Dendritic cell treated with granulocyte-macrophage colony-stimulating factor and Interleukin-4, amounts not matched to agents 40 ng/mL and 50 ng/mL, for 4 days (primary cell): ENCODE data around the gene SETBP1.

Experiments used
- H3K27ac Mint-ChIP-seq: one replicate; pipeline ENCODE4 v1.8.0; 2022; ENCODE audit warnings: mild to moderate bottlenecking, mixed read lengths
- H3K27me3 Mint-ChIP-seq: one replicate; pipeline ENCODE4 v1.8.0; 2022; ENCODE audit warnings: mild to moderate bottlenecking, mixed read lengths
- H3K36me3 Mint-ChIP-seq: one replicate; pipeline ENCODE4 v1.8.0; 2022; ENCODE audit warnings: low read depth, mixed read lengths
- H3K4me1 Mint-ChIP-seq: one replicate; pipeline ENCODE4 v1.8.0; 2022; ENCODE audit warnings: low read depth, mixed read lengths
- H3K4me3 Mint-ChIP-seq: one replicate; pipeline ENCODE4 v1.8.0; 2022; ENCODE audit warnings: mild to moderate bottlenecking, moderate library complexity, mixed read lengths
- H3K9me3 Mint-ChIP-seq: one replicate; pipeline ENCODE4 v1.8.0; 2022; ENCODE audit warnings: mixed read lengths
- intact Hi-C: fragments of 100-400 bp; cut with micrococcal nuclease; formaldehyde crosslinking; loops from one replicate; pipeline ENCODE4 v1.15.0; 2022

SETBP1 gene

DNA sequence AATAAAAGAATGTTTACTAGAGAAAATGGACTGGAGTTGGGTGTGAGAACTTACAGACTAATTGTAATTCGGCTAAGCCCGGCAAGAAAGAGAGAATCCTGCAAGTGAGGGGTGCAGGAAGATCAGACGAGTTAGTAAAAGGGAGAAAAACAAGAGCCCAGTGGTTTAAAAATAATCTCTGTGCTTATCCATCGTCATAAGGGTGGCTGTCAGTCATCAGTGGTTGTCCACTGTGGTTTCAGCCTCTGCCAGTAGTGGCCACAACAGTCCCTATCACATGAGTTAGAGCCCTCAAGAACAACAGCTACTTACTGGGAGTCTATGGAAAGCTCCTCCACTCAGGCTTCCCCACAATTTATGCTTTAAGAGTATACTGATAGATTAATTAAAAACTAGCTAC lies 239.8 kb downstream of the SETBP1 start:
- peaks cover 4% of the 10 kb centered on the region for H3K27me3 Mint-ChIP-seq
- no peak overlapping the region for H3K27ac Mint-ChIP-seq
- no peak overlapping the region for H3K4me3 Mint-ChIP-seq
- no peaks in the 10 kb centered on the region for H3K9me3 Mint-ChIP-seq
- intact Hi-C loops, result no loop called here
- no peaks in the 10 kb centered on the region for H3K36me3 Mint-ChIP-seq
- H3K4me1 Mint-ChIP-seq, result no peaks in the 10 kb centered on the region

- H3K4me3 Mint-ChIP-seq, result no peak overlapping the region
- no peak overlapping the region for H3K27ac Mint-ChIP-seq
- H3K9me3 Mint-ChIP-seq, result no peaks in the 10 kb centered on the region
- H3K27me3 Mint-ChIP-seq, result peaks cover 4% of the 10 kb centered on the region
- no peaks in the 10 kb centered on the region for H3K36me3 Mint-ChIP-seq
- H3K4me1 Mint-ChIP-seq, result no peaks in the 10 kb centered on the region
- intact Hi-C loops, result no loop called here
Observed at GRCh38 chr18:44921974-44922373, 241.3 kb downstream of the SETBP1 start.

DNA sequence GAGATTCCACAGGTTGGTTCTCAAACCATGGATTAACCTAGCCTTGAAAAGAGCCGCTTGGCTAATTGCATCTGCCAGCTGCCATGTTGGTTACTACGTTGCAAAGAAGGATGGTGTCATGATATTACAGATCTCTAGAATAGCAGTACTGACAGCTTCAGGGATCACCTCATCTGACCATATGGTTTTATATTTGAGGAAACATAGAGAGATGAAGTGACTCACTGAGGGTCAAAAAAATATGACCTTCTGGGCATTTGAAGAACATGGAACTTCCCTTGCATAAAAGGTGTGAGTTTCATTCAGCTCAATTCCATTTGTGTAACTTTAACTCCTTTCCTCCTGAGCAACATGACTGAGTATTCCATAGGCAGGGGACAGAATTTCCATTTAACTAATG lies 242.3 kb downstream of the SETBP1 start:
- intact Hi-C loops, result no loop called here
- Mint-ChIP-seq H3K4me1 (no peaks in the 10 kb centered on the region), H3K36me3 (no peaks in the 10 kb centered on the region), H3K4me3 (no peak overlapping the region), H3K27me3 (peaks cover 2% of the 10 kb centered on the region), H3K9me3 (no peaks in the 10 kb centered on the region), H3K27ac (no peak overlapping the region)

- Mint-ChIP-seq H3K36me3 (no peaks in the 10 kb centered on the region), H3K4me3 (no peak overlapping the region), H3K27ac (no peak overlapping the region), H3K27me3 (peaks cover 2% of the 10 kb centered on the region), H3K4me1 (no peaks in the 10 kb centered on the region), H3K9me3 (no peaks in the 10 kb centered on the region)
- intact Hi-C loops, result no loop called here
Observed at GRCh38 chr18:44924785-44925499, 244.3 kb downstream of the SETBP1 start.

- H3K27me3 Mint-ChIP-seq, result peaks cover 2% of the 10 kb centered on the region
- H3K4me3 Mint-ChIP-seq, result no peak overlapping the region
- intact Hi-C loops, result no loop called here
- H3K4me1 Mint-ChIP-seq, result no peaks in the 10 kb centered on the region
- peaks cover 19% of the 10 kb centered on the region for H3K9me3 Mint-ChIP-seq
- no peaks in the 10 kb centered on the region for H3K36me3 Mint-ChIP-seq
- no peak overlapping the region for H3K27ac Mint-ChIP-seq
Observed at GRCh38 chr18:44927127-44927849, 246.6 kb downstream of the SETBP1 start.

GRCh38 chr18:44934901-44935300 lies 254.2 kb downstream of the SETBP1 start:
- peaks cover 5% of the 10 kb centered on the region for H3K27me3 Mint-ChIP-seq
- no peaks in the 10 kb centered on the region for H3K36me3 Mint-ChIP-seq
- H3K4me3 Mint-ChIP-seq, result no peak overlapping the region
- intact Hi-C loops, result no loop called here
- H3K27ac Mint-ChIP-seq, result no peak overlapping the region
- peaks cover 35% of the 10 kb centered on the region for H3K9me3 Mint-ChIP-seq
- H3K4me1 Mint-ChIP-seq, result no peaks in the 10 kb centered on the region

GRCh38 chr18:44935455-44935854 lies 254.8 kb downstream of the SETBP1 start:
- Mint-ChIP-seq H3K4me1 (no peaks in the 10 kb centered on the region), H3K27ac (no peak overlapping the region), H3K27me3 (peaks cover 5% of the 10 kb centered on the region), H3K36me3 (no peaks in the 10 kb centered on the region), H3K9me3 (peaks cover 35% of the 10 kb centered on the region), H3K4me3 (no peak overlapping the region)
- intact Hi-C loops, result no loop called here

DNA sequence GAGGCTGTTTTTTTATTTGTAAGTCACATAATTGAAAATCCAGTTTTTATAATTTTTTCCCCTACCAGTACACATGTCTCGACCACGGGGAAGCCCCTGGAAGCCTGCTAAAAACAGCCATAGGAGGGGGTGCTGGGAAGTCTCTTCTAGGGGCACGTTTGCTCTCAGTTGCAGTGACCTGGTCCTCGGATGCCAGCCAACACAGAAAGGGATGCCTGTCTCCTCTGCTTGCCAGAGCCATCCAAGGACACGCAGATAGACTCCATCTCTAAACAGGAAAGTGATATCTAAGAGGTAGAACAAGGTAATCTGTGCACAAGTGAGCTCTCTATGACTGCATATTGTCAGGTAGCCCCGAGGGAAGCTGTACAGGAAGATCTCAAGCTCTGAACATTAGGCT lies 255.8 kb downstream of the SETBP1 start:
- no peak overlapping the region for H3K27ac Mint-ChIP-seq
- H3K9me3 Mint-ChIP-seq, result peaks cover 25% of the 10 kb centered on the region
- intact Hi-C loops, result no loop called here
- H3K27me3 Mint-ChIP-seq, result peaks cover 5% of the 10 kb centered on the region
- peaks cover 5% of the 10 kb centered on the region for H3K4me1 Mint-ChIP-seq
- H3K36me3 Mint-ChIP-seq, result no peaks in the 10 kb centered on the region
- no peak overlapping the region for H3K4me3 Mint-ChIP-seq

- H3K27ac Mint-ChIP-seq, result no peak overlapping the region
- peaks cover 8% of the 10 kb centered on the region for H3K9me3 Mint-ChIP-seq
- intact Hi-C loops, result no loop called here
- no peaks in the 10 kb centered on the region for H3K36me3 Mint-ChIP-seq
- no peak overlapping the region for H3K4me3 Mint-ChIP-seq
- peaks cover 6% of the 10 kb centered on the region for H3K4me1 Mint-ChIP-seq
- peaks cover 5% of the 10 kb centered on the region for H3K27me3 Mint-ChIP-seq
Observed at GRCh38 chr18:44937960-44938719, 257.5 kb downstream of the SETBP1 start.

DNA sequence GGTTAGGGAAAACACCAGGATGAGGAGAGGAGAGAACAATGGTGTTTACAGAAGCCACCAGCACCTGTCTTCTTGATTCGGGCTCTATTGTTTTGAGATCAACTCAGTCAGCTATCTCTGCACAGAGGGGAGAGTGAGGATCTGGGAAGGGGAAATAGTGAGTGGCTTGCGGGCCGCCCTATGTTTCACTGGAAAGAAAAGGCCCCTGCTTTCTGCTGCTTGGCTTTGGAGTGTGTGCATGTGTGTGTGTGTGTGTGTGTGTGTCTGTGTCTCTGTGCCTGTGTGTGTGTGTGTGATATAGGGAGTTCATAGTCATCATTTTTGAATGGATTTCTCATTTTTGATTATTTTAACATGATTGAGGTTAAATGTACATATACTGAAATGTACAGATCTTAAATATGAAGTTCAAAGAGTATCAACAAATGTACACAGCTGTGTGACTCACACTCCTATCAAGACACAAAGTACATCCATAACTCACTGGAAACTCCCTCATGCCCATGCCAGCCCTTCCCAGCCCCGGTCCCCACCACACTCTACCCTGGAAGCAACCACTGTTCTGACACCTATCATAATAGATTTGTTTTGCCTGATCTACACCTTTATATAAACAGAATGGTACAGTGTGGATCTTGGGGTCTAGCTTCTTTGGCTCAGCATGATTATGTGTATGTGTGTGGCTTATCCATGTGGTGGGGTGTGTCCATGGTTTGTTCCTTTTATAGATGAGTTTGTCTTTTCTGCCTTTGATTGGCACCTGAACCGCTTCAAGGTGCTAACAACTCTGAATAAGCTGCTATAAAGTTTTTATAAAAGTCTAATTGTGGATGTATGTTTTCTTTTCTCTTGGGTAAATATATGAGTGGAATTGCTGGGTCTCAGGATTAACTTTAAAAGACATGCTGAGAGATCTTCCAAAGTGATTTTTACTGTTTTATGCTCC lies 258.3 kb downstream of the SETBP1 start:
- Mint-ChIP-seq H3K4me3 (no peak overlapping the region), H3K9me3 (no peaks in the 10 kb centered on the region), H3K27ac (no peak overlapping the region), H3K4me1 (peaks cover 6% of the 10 kb centered on the region), H3K27me3 (peaks cover 5% of the 10 kb centered on the region), H3K36me3 (no peaks in the 10 kb centered on the region)
- intact Hi-C loops, result no loop called here

GRCh38 chr18:44941516-44941915 lies 260.8 kb downstream of the SETBP1 start:
- Mint-ChIP-seq H3K4me1 (peaks cover 6% of the 10 kb centered on the region), H3K36me3 (no peaks in the 10 kb centered on the region), H3K4me3 (no peak overlapping the region), H3K27ac (no peak overlapping the region), H3K27me3 (peaks cover 4% of the 10 kb centered on the region), H3K9me3 (no peaks in the 10 kb centered on the region)
- intact Hi-C loops, result no loop called here

DNA sequence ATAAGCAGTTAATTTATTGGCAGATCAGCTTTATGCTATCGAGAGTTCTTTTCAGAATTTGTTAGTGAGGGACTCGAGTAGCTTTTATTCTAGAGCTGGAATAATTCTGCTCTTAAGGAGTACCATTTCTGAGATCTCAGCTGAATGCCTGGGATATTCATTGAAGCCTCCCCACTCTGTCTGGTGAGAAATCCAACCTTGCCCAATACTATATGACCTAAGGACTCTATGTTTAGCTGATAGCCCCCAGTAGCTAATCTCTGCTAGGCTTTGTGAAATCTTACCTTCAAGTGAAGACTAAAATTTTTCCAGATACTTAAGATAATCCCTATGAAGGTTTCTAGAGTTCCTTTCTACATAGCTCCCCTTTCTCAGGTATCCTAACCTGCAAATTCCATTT lies 261.4 kb downstream of the SETBP1 start:
- Mint-ChIP-seq H3K4me3 (no peak overlapping the region), H3K36me3 (no peaks in the 10 kb centered on the region), H3K4me1 (peaks cover 6% of the 10 kb centered on the region), H3K27me3 (peaks cover 4% of the 10 kb centered on the region), H3K27ac (no peak overlapping the region), H3K9me3 (no peaks in the 10 kb centered on the region)
- intact Hi-C loops, result no loop called here

DNA sequence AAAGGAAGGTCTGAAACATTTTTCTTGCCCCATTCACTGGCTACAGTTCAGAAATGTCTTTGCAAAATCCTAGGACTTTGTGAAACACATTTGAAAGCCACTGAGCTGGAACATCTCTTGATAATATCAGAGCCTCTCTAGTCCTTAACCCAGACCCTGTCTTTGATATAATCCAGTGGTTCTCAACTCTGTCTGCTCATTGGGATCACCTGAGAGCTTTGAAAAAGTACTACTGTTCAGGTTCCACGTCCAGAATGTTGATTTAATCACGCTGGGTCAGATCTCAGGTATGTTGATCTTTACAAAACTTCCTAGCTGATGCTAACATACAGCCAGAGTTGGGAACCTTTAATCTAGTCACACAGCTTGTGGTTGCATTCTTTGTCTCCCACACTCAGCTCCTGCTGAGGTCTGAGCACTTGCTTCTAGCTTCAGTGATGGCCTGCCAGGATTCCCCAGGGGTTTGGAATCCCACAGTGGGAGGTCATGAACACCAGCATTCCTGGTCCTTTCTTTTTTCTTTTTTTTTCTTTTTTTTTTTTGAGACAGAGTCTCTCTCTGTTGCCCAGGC lies 262.7 kb downstream of the SETBP1 start:
- Mint-ChIP-seq H3K4me1 (peaks cover 6% of the 10 kb centered on the region), H3K27ac (no peak overlapping the region)
- intact Hi-C loops, result no loop called here

More for the DNA sequence above, 262.7 kb downstream of the SETBP1 start:
- H3K4me3 Mint-ChIP-seq, result no peak overlapping the region
- H3K36me3 Mint-ChIP-seq, result no peaks in the 10 kb centered on the region
- no peaks in the 10 kb centered on the region for H3K9me3 Mint-ChIP-seq
- H3K27me3 Mint-ChIP-seq, result no peaks in the 10 kb centered on the region
